Femur (tissue), 1 donor: ENCODE measurements around the gene KRT6C.
"Not testable (repeated sequence)": the region's sequence is repeated elsewhere in the genome, so short reads cannot be mapped to it uniquely, and the experiment has no call there.

Source experiments
- DNase-seq: peaks from one replicate; pipeline ENCODE4 v3.0.0-alpha.2; 2017

The KRT6C gene

DNA sequence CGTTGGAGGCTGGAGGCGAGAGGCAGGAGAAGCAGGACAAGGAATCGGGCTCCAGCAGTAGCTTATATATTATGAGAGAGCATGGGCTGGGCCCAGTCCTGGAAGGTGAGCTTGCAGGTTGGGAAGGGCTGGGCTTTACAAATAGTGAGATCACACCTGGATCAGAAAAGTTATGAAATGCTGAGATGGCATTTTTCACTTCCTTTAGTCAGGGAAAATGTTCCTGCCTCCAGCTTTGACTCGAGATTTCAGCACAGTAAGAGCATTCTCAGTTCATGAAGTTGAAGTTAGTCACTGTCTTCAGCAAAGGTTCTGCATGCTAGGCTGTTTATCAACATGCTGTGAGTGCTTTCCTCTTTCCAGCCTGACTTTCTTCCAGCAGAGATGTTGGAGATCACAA, at the start of gene KRT6C:
Gene KRT6C, minus strand, starts transcription at position 38 of the 400 bp plus-strand sequence. CDS start 68 bp downstream, outside the sequence.
- DNase-seq: no peak

DNA sequence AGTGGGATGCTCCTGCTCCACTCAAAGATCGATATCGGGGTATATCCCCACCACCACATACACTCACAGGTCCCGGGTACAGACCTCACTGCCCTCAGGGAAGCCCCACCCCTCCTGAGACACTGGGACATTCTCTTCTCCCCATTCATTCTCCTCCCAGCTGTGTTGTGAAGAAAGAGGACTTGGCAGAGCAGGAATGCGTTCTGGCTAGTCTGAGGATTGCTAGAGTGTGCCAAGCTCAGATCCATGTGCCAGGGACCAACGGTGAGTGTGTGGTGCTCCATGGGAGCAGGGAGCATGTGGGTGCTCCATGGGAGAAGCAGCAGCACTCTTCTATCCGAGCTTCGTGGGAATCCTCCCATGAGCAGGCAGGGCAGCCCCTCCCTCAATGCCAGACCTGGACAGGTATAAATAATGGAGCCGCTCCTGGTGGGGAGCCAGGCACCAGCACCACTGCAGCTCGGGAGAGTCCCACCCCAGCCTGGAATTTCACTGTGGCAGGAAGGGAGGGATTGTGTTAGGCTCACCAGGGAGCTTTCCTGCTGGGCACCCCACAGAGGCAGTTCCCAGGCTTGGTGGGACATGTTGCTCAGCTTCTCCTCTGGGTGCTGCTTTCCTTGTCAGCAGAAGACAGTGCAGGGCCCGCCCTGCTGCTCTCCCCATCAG, 48.9 kb upstream of the KRT6C start:
- no peak for DNase-seq

DNA sequence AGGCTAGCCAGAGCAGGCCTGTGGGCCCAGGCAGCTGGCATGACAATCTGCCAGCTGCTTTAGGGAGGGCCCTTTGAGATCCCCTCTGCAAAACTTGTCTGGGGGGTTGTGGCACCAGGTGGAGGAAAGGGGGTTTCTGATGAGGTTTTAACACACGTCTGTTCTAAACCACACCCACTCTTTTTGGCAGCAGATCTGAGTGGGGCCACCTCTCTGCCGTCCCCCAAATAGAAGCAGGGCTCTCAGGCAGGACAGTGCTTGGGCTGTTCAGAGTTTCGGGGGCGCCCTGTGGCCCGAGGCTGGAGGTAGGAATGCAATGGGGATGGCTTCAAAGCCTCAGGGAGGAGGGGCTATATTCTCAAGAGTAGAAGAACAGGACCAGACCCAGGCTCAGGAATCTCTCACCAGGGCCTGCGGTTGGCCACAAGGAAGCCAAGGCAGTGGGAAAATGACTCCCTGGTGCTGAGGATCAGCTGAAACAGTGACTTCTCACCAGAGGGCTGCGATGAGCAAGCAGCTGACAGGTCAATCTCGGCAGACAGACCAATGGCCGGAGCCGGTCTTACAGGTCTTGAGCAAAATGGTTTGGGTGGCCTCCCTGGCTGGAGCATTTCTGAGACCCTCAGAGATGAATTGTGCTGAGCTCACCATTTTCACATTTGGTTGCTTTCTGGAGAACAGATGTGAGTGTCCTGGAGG, 48.1 kb upstream of the KRT6C start:
- peak; percentile 43 for DNase-seq

DNA sequence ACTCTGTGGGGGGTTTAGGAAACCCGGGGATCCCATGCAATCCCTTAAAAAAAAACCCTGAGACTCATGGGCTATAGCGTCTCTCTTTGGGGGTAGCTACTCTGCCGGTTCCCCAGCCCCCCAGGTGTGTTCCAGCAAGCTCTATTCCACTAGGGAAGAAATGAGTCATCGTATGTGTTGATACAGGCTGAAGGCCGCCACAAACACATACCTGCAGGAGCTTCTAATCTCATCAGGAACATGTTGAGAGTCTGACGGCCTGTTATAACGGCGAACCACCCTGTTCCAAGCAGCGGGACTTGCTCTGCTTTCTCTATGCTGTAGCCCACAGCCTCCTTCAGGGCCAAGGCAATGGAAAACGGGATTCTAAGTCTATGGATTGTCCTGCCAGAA, 47.6 kb upstream of the KRT6C start:
- peak; percentile 31 for DNase-seq

DNA sequence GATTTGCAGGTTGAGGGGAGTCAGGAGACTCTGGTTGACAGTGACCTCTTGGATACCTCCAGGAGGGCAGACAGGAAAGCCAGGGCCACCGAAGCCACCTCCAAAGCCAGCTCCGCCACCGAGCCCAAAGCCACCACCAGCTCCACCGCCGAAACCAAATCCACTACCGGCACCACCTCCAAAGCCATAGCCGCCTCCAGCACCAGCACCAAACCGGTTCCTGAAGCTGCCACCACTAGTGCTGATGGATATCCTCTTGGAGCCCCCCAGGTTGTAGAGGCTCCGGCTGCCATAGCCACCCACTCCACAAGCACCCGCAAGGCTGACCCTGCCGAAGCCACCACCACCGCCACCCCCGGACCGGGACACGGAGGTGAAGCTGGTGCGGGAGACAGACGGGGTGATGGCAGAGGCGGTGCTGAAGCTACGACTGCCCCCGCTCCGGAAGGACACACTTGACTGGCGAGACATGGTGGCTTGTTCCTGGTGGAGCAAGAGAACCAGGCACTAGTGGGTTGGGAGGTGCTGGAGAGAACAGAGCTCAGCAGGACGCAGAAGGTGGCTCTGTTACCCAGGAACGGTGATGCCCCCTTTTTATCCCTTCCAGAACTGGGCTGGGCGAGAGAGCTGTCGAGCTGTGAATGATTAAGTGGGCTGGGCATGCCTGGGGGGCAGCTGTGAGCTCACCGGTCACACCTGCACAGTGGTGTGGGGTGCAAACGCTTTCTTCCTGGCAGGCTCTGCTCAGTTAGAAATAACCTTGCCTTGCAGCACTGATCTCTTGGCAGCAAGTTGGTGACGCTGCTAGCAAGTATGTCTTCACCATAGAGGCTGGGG, 46.4 kb upstream of the KRT6C start, which contains the start of gene KRT5:
Gene KRT5, minus strand, starts transcription at position 569 of the 837 bp plus-strand sequence. Its CDS starts 98 bp downstream, at position 471.
- DNase-seq: no peak

DNA sequence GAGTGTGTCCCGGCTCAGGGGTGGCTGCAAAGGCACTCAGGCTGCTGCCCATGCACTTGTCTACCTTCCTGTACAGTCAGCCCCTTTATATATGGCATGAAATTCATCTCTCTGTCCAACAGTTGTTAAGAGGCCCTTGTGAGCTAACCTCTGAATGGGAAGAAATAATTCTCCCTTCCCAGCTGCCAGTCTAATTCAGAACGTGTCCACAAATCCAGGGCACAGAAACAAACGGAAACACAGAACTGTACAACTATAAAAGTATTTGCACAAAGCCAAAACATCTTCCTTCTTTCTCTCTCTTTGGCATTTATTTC, 45.7 kb upstream of the KRT6C start:
- no peak for DNase-seq

DNA sequence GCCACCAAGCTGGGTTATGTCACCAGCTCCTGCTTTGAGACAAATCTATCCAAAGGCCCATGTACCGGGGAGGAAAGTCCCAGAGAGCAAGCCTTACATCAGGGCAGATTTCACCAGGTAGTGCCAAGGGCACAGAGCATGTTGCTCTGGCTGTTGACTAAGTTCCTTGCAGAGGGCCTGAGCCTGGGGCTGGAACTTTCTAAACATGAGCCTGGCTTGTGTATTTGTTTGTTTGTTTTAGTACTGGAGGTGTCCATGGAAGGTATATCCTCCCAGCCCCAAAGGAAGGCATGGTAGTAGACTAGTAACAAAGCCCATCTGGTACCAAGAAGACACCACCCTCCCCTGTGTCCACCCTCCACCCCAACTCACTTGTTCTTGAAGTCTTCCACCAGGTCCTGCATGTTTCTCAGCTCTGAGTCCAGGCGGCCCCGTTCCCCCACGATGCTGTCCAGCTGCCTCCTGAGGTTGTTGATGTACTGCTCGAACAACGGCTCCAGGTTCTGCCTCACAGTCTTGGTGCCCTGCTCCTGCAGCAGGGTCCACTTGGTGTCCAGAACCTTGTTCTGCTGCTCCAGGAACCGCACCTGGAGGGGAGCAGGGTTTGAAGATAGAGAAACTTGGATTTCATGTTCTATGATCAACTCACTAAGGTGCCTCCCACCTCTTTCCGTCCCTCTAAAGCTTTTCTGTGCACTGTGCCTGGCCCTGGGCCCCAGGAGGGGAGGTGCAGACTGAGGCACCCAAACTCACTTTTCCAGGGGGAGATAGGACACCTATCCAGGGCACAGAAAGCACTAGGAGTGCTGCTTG, 45.2 kb upstream of the KRT6C start:
- no peak for DNase-seq

DNA sequence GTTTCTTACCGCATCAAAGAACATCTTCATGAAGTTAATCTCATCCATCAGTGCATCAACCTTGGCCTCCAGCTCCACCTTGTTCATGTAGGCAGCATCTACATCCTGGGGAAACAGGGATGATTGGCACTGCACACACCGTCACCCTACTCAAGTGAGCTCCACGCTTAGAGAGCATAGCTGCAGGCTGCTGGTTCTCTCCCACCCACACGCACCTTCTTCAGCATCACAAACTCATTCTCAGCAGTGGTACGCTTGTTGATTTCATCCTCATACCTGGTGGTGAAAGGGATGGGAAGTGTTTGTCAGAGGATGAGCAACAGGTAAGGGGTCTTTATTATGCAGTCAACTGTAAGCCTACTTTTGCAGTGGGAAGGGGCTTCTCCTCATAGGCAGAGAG, 44.3 kb upstream of the KRT6C start:
- no peak for DNase-seq

DNA sequence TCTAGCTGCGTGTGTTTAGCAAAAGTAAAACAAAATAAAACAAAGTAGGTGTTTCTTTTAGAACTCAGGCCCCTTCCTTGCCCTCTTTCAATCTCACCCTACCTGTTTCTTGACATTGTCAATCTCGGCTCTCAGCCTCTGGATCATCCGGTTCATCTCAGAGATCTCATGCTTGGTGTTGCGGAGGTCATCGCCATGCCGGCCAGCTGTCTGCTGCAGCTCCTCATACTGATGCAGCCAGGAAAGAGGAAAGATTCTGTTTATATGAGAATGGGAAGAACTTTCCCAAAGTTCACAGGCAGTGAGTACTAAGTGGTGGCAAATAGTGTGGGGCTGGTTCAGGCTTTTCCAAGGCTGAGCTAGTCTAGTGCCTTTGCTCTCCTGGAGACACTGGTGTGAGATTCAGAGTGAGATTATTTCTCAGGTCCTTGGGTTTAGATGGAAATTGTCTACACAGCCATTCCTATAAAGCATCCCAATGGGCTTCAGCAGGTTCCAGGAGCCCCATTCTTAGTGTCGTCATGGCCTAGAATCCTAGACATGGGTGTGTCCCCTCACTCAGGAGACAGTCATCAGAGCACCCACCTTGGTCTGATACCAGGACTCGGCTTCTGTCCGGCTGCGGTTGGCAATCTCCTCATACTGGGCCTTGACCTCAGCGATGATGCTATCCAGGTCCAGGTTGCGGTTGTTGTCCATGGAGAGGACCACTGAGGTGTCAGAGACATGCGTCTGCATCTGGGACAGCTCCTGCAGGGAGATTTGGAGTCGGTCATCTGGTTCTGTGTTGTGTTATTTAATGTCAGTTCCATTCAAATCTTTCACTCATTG, 43.6 kb upstream of the KRT6C start:
- DNase-seq: no peak

DNA sequence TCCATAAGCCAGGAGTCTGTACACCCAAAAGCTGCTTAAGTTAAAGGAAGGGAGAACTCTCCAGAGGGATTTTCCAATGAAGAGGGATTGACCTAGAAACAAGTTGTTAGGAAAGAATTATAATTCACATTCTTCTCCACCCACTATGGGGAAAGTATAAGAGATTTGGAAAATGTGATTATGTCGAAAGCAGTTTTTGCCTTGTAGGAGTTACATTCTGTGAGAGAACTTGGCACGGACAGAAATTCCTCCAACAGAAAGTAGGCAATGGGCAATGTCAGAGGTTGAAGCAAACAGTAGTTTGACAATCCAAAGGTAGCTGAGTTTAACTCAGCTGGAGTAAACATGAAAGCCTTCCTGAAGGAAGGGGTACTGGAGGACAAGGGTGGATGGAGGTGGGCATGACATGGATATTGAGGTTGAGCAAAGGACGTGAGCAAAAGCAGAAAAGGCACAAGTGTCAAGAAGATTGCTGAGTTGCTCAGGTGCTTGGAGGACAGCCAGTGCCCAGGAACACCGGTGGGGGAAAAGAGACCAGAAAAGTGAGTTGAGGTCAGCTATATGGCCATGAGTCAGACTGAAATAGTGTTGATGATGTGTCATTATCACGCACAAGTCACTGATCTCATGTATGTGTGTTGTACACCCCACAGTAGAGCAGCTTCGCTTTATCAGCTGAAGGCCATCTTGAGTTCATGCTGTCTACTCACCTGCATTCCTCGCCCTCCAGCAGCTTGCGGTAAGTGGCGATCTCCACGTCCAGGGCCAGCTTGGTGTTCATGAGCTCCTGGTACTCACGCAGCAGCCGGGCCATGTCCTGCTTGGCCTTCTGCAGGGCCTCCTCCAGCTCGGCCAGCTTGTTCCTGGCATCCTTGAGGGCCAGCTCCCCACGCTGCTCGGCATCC, 42.6 kb upstream of the KRT6C start:
- DNase-seq: no peak

DNA sequence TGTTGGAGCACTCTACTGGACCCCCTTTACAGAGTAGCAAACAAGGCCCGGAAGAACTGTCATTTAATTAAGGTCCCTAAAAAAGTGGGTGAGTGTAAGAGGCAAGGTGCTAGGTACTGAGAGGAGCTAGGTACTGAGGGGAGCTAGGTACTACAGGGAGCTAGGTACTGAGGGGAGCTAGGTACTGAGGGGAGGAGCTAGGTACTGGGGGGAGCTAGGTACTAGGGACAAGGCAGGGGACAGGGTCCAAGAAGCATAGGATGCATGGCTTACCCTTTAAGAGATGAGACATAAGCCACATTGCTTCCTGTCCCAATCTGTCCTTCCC, 41.7 kb upstream of the KRT6C start:
- DNase-seq: no peak

DNA sequence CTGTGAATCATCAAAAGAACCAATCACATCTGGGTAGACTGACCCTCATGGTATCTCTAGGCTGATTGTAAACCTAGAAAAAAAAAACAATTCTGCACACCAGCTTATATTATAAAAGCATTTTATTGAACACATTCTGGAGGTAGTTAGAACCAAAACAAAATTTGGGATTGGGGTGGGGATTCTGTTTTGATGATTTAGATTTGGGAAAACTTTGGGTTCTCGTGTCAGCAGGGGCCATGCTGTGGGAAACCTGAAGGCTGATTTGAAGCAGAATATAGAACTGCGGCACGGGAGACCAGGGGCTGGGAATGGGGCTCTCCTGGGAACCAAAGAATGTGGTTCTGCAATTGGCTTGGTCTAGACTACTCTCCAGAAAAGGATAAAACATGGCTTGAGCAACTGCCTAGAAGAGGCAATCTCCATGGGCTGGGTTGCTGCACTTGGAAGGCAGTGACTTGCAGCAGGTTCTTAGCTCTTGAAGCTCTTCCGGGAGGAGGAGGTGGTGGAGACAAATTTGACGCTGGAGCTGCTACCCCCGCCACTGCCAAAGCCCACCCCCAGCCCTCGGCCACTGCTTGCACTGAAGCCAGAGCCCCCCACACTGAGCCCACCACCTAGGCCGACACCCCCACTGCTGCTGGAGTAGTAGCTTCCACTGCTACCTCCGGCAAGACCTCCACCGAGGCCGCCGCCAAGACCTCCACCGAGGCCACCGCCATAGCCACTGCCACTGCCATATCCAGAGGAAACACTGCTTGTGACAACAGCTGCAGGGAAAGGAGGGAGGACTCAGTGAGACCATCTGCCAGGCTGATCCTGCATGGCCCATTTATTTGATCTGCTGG, 41.1 kb upstream of the KRT6C start:
- no peak for DNase-seq

DNA sequence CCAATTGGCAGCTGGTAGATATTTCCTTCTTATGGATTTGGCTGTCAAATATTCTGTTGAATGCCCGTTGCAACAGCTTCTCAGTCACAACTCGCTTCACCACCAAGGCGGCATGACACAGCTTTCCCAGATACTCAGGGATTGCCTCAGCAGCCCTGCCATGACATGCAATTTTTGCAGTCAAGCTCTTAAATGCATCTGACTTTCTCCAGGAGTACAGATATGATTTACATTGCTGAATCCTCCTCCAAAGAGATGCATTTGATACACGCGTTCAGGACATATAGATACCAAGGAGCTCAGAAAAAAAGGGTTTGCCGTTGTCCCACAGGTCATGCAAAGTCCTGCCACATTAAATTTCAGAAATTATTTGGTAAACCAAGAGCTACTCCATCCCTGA, 40.1 kb upstream of the KRT6C start:
- DNase-seq: no peak

DNA sequence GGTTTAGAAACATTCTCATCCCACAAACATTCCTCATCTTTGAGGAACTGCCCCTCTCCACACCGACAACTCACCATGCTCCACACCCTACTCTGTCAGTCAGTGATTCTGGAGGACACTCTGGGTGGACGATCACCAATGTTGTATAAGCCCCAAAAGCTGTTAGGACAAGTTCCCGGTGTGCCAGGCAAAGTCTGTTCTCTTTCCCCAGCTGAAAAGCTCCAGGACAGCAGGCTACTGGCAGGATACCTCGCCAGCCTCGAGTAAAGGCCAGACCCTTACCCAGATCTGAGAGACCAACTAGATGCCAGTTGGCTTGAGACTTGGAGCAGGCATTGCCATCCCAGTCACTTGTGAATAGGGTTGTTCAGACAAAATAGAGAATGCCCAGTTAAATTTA, 34.6 kb upstream of the KRT6C start:
- no peak for DNase-seq

DNA sequence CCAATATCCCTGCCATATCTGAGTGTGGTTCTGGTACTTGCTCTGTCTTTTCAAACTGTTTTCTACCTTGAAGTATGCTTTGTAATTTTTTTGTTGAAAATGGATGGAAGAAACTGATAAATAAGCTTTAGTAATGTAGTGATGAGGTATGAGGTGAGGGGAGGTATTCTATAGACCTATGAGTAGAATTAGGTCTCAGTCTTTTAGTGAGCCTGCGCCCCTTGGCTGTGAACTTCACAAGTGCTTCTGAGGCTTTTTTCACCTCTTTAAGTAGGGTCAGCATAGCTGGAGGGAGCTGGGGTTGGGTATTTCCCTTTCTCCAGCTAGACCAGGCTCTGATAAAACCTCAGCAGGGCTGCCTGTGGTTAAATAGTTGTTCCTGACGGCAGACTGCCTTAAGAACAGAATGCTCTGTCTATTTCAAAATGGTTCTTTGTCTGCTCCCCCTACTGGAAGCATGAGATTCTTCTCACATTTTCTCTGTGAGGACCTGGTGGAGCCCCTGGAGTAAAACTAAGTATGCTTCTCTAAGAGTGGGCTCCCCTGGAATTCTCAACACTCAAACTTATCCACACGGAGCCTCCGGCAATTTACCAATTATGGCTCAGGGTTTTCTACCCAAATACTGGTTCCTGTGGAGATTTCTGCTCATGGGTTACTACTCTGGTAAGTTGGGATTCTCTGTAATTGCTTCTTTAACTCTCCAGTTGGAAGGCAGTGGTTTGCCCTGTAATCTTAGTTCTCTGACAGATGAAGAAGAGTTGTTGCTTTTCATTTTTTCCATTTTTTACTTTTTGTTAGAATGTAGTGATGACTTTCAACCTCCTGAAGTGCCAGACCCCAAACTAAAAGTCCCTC, 33.5 kb upstream of the KRT6C start:
- DNase-seq: no peak

DNA sequence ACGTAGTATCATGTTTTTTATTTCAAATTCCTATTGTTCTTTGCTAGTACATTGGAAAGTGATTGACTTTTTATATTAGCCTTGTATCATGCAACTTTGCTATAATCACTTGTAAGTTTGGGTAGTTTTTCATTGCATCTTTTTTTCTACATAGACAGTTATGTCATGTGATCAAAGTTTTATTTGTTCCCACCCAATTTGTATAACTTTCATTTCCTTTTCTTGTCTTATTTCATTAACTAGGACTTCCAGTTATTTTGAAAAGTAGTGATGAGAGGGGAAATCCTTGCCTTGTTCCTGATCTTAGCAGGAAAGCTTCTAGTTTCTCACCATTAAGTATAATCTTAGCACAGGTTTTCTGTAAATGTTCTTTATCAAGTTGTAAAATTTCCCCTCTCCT, 29.3 kb upstream of the KRT6C start:
- no peak for DNase-seq

DNA sequence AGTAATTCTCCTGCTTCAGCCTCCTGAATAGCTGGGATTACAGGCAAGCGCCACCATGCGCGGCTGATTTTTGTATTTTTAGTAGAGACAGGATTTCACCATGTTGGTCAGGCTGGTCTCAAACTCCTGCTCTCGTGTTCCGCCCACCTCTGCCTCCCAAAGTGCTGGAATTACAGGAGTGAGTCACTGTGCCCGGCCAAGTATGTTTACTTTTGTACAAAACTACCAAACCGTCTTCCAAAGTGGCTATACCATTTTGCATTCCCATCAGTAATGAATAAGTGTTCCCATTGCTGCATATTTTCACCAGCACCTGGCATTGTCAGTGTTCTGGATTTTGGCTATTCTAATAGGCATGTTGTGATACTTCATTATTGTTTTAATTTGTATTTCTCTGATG, 27.9 kb upstream of the KRT6C start:
- DNase-seq: no peak

DNA sequence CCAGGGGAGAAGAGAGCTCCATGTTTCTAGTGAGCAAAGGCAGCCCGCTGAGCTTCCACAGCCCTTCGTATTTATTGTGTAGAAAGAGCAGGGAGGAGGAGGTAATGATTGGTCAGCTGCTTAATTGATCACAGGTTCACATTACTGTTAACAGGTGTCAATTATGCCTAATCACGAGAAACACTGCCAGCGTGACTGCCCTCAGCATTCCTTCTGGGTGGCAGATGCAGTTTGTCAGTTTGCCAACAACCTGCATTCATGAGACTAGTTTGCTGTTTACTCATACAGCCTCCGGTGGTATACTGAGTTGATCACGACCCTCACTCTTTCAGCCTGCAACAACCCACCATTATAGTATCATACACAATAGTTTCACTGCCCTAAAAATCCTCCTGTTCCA, 27.0 kb upstream of the KRT6C start:
- not testable (repeated sequence) for DNase-seq
